ENCODE data around the gene CLCF1.

CLCF1 gene

GRCh38 chr11:67397536-67397935 lies 24.1 kb upstream of the CLCF1 start:
- DNase-seq (ENCODE audit: low read depth): no peak
- H3K4me3 ChIP-seq (ENCODE audit: low read depth, low read length): no peak overlapping the region

GRCh38 chr11:67396587-67397389 lies 23.4 kb upstream of the CLCF1 start:
- no peak for DNase-seq (ENCODE audit: low read depth)
- no peak overlapping the region for H3K4me3 ChIP-seq (ENCODE audit: low read depth, low read length)

GRCh38 chr11:67396259-67396581 lies 22.8 kb upstream of the CLCF1 start:
- DNase-seq (ENCODE audit: low read depth): no peak
- H3K4me3 ChIP-seq (ENCODE audit: low read depth, low read length): no peak overlapping the region

GRCh38 chr11:67395555-67396258 lies 22.3 kb upstream of the CLCF1 start:
- H3K4me3 ChIP-seq (ENCODE audit: low read depth, low read length): no peak overlapping the region
- no peak for DNase-seq (ENCODE audit: low read depth)

- DNase-seq (ENCODE audit: low read depth): no peak
- no peak overlapping the region for H3K4me3 ChIP-seq (ENCODE audit: low read depth, low read length)
These were observed 20.6 kb upstream of the CLCF1 start for GRCh38 chr11:67393990-67394389.

GRCh38 chr11:67393437-67393836 lies 20.0 kb upstream of the CLCF1 start:
- no peak overlapping the region for H3K4me3 ChIP-seq (ENCODE audit: low read depth, low read length)

GRCh38 chr11:67392183-67392715 lies 18.9 kb upstream of the CLCF1 start:
- H3K4me3 ChIP-seq (ENCODE audit: low read depth, low read length): peak overlapping the region; percentile 63
- no peak for DNase-seq (ENCODE audit: low read depth)

More at GRCh38 chr11:67393437-67393836, 20.0 kb upstream of the CLCF1 start:
- DNase-seq (ENCODE audit: low read depth): no peak

GRCh38 chr11:67391304-67392182 lies 18.1 kb upstream of the CLCF1 start, which contains the start of gene RAD9A:
Gene RAD9A (plus strand): TSS chr11:67391986. CDS start chr11:67392045, 59 bp downstream.
- H3K4me3 ChIP-seq (ENCODE audit: low read depth, low read length): peak within 1 kb of the TSS; percentile 63
- DNase-seq (ENCODE audit: low read depth): peak; percentile 78

GRCh38 chr11:67390947-67391303 lies 17.5 kb upstream of the CLCF1 start:
- H3K4me3 ChIP-seq (ENCODE audit: low read depth, low read length): peak overlapping the region; percentile 63
- no peak for DNase-seq (ENCODE audit: low read depth)

GRCh38 chr11:67389477-67389876 lies 16.1 kb upstream of the CLCF1 start:
- DNase-seq (ENCODE audit: low read depth): no peak

GRCh38 chr11:67387518-67387917 lies 14.1 kb upstream of the CLCF1 start:
- DNase-seq (ENCODE audit: low read depth): no peak
- no peak overlapping the region for H3K4me3 ChIP-seq (ENCODE audit: low read depth, low read length)

More at GRCh38 chr11:67389477-67389876, 16.1 kb upstream of the CLCF1 start:
- no peak overlapping the region for H3K4me3 ChIP-seq (ENCODE audit: low read depth, low read length)

- H3K4me3 ChIP-seq (ENCODE audit: low read depth, low read length): no peak overlapping the region
- no peak for DNase-seq (ENCODE audit: low read depth)
These were observed 13.7 kb upstream of the CLCF1 start for GRCh38 chr11:67387069-67387468.

GRCh38 chr11:67384851-67385366 lies 11.5 kb upstream of the CLCF1 start:
- H3K4me3 ChIP-seq (ENCODE audit: low read depth, low read length): no peak overlapping the region
- DNase-seq (ENCODE audit: low read depth): no peak

- H3K4me3 ChIP-seq (ENCODE audit: low read depth, low read length): no peak overlapping the region
- DNase-seq (ENCODE audit: low read depth): no peak
These were observed 9.1 kb upstream of the CLCF1 start for GRCh38 chr11:67382276-67383136.

- no peak for DNase-seq (ENCODE audit: low read depth)
- H3K4me3 ChIP-seq (ENCODE audit: low read depth, low read length): no peak overlapping the region
These were observed 8.0 kb upstream of the CLCF1 start for GRCh38 chr11:67381244-67381972.

- no peak for DNase-seq (ENCODE audit: low read depth)
- H3K4me3 ChIP-seq (ENCODE audit: low read depth, low read length): no peak overlapping the region
These were observed 6.0 kb upstream of the CLCF1 start for GRCh38 chr11:67379061-67380058.

- no peak for DNase-seq (ENCODE audit: low read depth)
These were observed 5.1 kb upstream of the CLCF1 start for GRCh38 chr11:67378544-67378943.

More at GRCh38 chr11:67378544-67378943, 5.1 kb upstream of the CLCF1 start:
- no peak overlapping the region for H3K4me3 ChIP-seq (ENCODE audit: low read depth, low read length)
